Activated CD8-positive, alpha-beta T cell treated with anti-CD3 and anti-CD28 coated beads for 36 hours (primary cell): ENCODE results near the gene ID3. TPM values are rescaled to one million over a fixed set of nuclear protein-coding genes. Genes with fewer than 3 reads are reported as not detected.

Source experiments
- ATAC-seq: fragments of 200-7000 bp; cut with Tn5 transposase; one replicate; pipeline ENCODE4 v1.10.0; 2021; ENCODE audit warnings: mild to moderate bottlenecking, moderate library complexity
- CTCF ChIA-PET: fragments of 350-600 bp; sonication (Branson Sonifier 250); formaldehyde crosslinking; loops from one replicate; lab custom pipeline; 2021; ENCODE audit warnings: antibody characterized with exemption; lab: Charles Lee
- POLR2A ChIA-PET: fragments of 350-600 bp; sonication (Branson Sonifier 250); formaldehyde crosslinking; loops from one replicate; lab custom pipeline; 2021; ENCODE audit warnings: antibody characterized with exemption; lab: Charles Lee
- DNase-seq: peaks from one replicate; pipeline ENCODE4 v3.0.0-alpha.2; 2020
- H3K27ac Mint-ChIP-seq: one replicate; pipeline ENCODE4 v1.8.0; 2021; ENCODE audit warnings: mild to moderate bottlenecking, mixed read lengths
- H3K27me3 Mint-ChIP-seq: one replicate; pipeline ENCODE4 v1.8.0; 2021; ENCODE audit warnings: mixed read lengths
- H3K36me3 Mint-ChIP-seq: one replicate; pipeline ENCODE4 v1.8.0; 2021; ENCODE audit warnings: low read depth, mixed read lengths
- H3K4me1 Mint-ChIP-seq: one replicate; pipeline ENCODE4 v1.8.0; 2021; ENCODE audit warnings: low read depth, mixed read lengths
- H3K4me3 Mint-ChIP-seq: one replicate; pipeline ENCODE4 v1.8.0; 2021; ENCODE audit warnings: mild to moderate bottlenecking, moderate library complexity, mixed read lengths
- H3K9me3 Mint-ChIP-seq: one replicate; pipeline ENCODE4 v1.8.0; 2021; ENCODE audit warnings: mixed read lengths
- CTCF ChIP-seq: fragments of 200-600 bp; IDR thresholded peaks from one replicate; pipeline ENCODE4 v1.8.0; 2022; ENCODE audit warnings: antibody characterized with exemption, mild to moderate bottlenecking
- intact Hi-C: fragments of 100-400 bp; cut with micrococcal nuclease; formaldehyde crosslinking; loops from one replicate; pipeline ENCODE4 v1.10.0; 2022
- total RNA-seq, 2 experiments: library from RNA; stranded (reverse); gene quantifications; one replicate each; pipeline ENCODE4 v1.2.3, GENCODE V29; 2021

The ID3 gene
- total RNA-seq, 2 experiments from 2014 or later = 70.4 to 74.3 TPM

GRCh38 chr1:23596382-23597358 is 37.4 kb upstream of the ID3 start:
- CTCF ChIA-PET = interaction anchor here (17.5 kb wide), 1 partner anchor 39 kb away, joined by 166 read pairs; no protein-coding TSS in a partner anchor
- intact Hi-C loops = no loop called here
- Mint-ChIP-seq H3K27ac (peak overlapping the region; percentile 30), H3K9me3 (no peaks in the 10 kb centered on the region), H3K4me3 (no peak overlapping the region), H3K36me3 (no peaks in the 10 kb centered on the region), H3K27me3 (no peaks in the 10 kb centered on the region), H3K4me1 (peaks cover 87% of the 10 kb centered on the region)
- DNase-seq = no peak
- TF ChIP-seq CTCF = no peak
- no peak for ATAC-seq
- POLR2A ChIA-PET = interaction anchor here (0.9 to 5.5 kb wide), 4 partner anchors 9 to 37 kb away, joined by 3 to 26 read pairs (median 14); partner anchors contain the start of gene ID3

- Mint-ChIP-seq H3K27me3 (no peaks in the 10 kb centered on the region), H3K4me3 (no peak overlapping the region), H3K27ac (peak overlapping the region; percentile 80), H3K4me1 (peaks cover 88% of the 10 kb centered on the region), H3K36me3 (no peaks in the 10 kb centered on the region), H3K9me3 (no peaks in the 10 kb centered on the region)
- no peak for TF ChIP-seq CTCF
- intact Hi-C loops = loop anchor here (5.0 kb wide), 2 partner anchors 32 to 38 kb away; partner anchors contain the start of gene ID3
- ATAC-seq (no peak), DNase-seq (no peak)
- POLR2A ChIA-PET = interaction anchor here (1.1 to 5.8 kb wide), 5 partner anchors 11 to 64 kb away, joined by 3 to 34 read pairs (median 7); partner anchors contain the start of gene E2F2
- CTCF ChIA-PET = interaction anchor here (17.5 kb wide), 1 partner anchor 41 kb away, joined by 166 read pairs; no protein-coding TSS in a partner anchor
Observed at GRCh38 chr1:23594927-23595353, 35.6 kb upstream of the ID3 start.

- peaks cover 91% of the 10 kb centered on the region for H3K4me1 Mint-ChIP-seq
- H3K36me3 Mint-ChIP-seq = no peaks in the 10 kb centered on the region
- no peaks in the 10 kb centered on the region for H3K27me3 Mint-ChIP-seq
- H3K27ac Mint-ChIP-seq = peak overlapping the region; percentile 80
- ATAC-seq (no peak), DNase-seq (no peak)
- intact Hi-C loops = loop anchor here (5.0 kb wide), 2 partner anchors 33 to 37 kb away; partner anchors contain the start of gene ID3
- no peak for TF ChIP-seq CTCF
- CTCF ChIA-PET = interaction anchor here (17.5 kb wide), 1 partner anchor 42 kb away, joined by 166 read pairs; no protein-coding TSS in a partner anchor
- H3K4me3 Mint-ChIP-seq = no peak overlapping the region
- POLR2A ChIA-PET = interaction anchor here (0.7 to 5.8 kb wide), 10 partner anchors 7 to 64 kb away, joined by 3 to 40 read pairs (median 6); partner anchors contain the start of genes E2F2 and ID3
- no peaks in the 10 kb centered on the region for H3K9me3 Mint-ChIP-seq
Observed at GRCh38 chr1:23594149-23594907, 35.0 kb upstream of the ID3 start.

- DNase-seq = peak; percentile 67
- no peak overlapping the region for H3K4me3 Mint-ChIP-seq
Observed at GRCh38 chr1:23593556-23594148, 34.4 kb upstream of the ID3 start.

More at GRCh38 chr1:23593556-23594148, 34.4 kb upstream of the ID3 start:
- Mint-ChIP-seq H3K4me1 (peaks cover 91% of the 10 kb centered on the region), H3K27me3 (no peaks in the 10 kb centered on the region), H3K27ac (peak overlapping the region; percentile 73), H3K9me3 (no peaks in the 10 kb centered on the region), H3K36me3 (no peaks in the 10 kb centered on the region)
- TF ChIP-seq CTCF = no peak
- no peak for ATAC-seq
- ChIA-PET CTCF (interaction anchor here (1.6 to 17.5 kb wide), 3 partner anchors 12 to 43 kb away, joined by 4 to 166 read pairs (median 14); no protein-coding TSS in a partner anchor), POLR2A (interaction anchor here (0.8 to 5.8 kb wide), 9 partner anchors 8 to 64 kb away, joined by 3 to 40 read pairs (median 24); partner anchors contain the start of genes E2F2 and ID3)
- intact Hi-C loops = loop anchor here (5.0 kb wide), 2 partner anchors 34 to 36 kb away; partner anchors contain the start of gene ID3
